Effector CD8-positive, alpha-beta T cell (primary cell): ENCODE results near the gene LRIT2.

Experiments
- DNase-seq: peaks from one replicate; lab custom pipeline; 2025; lab: John Stamatoyannopoulos, UW

The LRIT2 gene

DNA sequence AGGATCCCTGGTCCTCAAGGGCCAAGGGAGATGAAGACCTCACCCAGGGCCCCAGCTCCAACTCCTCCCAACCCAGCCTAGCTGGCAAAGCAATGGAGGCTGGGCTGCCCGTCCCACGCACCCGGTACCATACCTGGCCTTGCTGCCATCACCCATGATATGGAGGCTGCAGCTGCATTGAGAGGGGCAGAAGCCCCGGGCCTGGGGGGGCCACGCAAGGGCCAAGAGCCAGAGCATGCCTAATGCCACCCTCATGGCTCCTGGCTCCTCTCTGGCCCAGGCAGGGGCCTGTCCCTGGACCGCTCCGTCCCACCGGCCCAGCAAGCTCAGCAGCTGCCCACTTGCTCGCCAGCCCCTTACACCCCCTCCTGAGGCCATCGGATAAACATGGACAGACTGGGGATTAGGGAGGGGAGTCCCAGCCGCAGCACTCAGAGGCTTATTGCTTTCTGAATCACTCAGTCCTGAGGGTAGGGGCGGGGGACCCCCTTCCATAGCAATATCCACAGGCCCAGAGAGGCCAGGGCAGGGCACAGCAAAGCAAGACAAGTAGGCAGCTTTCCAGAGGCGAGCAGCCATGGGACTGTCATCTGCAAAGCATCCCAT lies 15.9 kb upstream of the LRIT2 start, which contains the start of gene LRIT1:
Gene LRIT1, minus strand, starts transcription at position 362 of the 606 bp plus-strand sequence. Its CDS starts 107 bp downstream, at position 255.
- DNase-seq: no peak

DNA sequence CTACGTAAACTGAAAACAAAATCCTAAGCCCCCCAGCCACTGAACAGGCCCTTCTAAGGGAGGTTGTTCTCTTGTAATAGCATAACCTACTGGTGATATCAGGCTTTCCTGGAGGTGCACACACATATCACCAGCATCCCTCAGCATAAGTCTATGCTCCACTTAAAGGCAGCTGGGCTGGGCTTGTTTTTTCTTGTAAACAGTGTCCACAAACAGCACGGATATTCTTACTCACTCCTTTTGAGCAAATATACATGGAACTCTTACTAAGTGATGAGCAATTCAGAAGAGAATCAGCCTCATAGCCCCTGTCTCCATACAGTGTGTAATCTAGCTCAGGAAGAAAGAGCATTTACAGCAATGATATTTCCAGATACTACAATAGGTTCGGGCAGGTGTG lies 13.6 kb upstream of the LRIT2 start:
- DNase-seq: no peak

DNA sequence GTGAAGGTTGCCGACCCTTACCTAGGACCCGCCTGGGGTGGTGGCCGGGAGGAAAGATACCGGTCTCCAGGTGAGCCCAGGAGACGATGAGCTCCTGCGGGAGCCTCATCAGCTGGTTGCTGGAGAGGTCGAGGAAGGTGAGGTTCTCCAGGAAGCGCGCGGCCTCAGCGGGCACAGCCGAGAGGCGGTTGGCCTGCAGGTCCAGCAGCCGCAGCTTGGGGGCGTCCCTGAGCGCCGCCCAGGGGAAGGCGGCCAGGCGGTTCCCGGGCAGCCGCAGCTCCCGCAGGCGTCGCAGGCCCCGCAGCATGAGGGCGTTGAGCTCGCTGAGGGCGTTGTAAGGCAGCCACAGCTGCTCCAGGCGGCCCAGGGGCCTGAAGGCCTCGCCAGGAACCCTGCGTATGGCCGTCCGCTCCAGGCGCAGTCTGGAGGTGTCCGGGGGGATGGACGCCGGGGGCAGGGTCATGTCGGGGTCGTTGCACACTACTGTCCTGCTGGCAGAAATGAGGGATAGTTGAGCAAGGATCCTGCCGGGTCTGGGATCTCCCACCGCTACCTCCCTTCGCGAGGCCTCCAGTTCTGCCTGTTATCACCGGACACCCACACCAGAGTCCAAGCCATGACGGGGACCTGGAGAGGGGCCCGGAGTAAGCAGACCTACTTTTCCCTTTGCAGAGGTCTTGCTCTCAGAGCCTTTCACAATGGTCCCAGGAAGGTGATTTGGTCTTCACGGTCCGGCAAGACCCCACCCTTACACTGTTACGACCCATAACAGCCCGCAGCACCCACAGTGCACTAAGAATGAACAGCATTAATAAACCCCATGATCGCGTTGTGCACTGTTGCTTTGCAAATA lies 12.1 kb upstream of the LRIT2 start:
- DNase-seq: no peak

DNA sequence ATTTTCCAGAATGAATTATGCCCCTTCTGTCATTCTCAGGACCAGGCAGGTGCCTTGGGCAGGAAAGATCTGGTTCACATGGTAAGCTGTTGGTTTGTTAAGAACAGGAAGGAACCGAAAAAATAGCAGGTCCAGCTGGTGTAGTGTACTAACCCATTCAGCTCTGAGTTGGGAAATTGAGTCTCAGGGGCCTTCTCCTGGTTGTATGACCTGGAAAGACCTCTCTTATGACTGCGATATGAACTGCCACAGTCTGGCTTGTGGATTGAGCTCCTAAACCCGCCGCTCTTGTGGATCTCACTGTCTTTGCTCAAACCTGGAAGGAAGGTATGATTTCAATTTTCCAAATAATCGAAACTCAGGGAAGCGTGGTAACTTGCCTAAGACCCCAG lies 11.5 kb upstream of the LRIT2 start:
- DNase-seq: no peak

DNA sequence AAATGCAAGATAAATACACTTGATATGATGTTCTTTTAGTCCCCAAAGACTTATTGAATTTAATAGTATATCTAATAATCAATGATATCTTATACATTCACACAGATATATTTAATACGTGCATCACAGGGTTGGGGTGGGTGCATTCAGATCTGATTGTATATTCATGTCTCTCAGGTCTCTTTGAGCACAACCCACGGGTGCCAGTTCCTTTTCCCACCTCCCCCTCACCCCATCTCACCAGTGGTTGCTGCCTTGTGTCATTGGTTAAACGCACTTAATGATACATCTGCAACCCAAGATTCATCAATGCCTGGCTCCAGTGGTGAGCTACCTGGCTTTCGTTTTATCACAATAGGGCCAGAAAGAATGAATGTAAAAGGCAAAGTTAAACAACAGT lies 9.8 kb upstream of the LRIT2 start:
- no peak for DNase-seq

DNA sequence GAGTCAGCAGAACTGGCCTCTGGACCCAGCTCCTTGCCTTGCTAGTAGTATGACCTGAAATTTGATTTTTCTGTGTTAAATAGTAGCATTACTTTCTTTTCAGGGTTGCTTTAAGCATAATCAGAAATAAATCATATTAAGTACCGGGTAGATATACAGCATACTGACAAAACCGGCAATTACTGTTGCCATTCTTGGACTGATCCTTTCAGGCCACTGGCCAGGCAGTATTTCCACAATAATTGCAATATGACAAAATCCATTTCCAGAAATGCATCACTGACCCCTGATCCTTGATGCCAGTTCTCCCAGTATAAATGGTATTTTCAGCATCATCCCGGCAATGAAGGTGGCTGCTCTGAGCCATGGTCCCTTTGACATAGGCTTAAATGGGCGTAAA lies 9.1 kb upstream of the LRIT2 start:
- DNase-seq: no peak

DNA sequence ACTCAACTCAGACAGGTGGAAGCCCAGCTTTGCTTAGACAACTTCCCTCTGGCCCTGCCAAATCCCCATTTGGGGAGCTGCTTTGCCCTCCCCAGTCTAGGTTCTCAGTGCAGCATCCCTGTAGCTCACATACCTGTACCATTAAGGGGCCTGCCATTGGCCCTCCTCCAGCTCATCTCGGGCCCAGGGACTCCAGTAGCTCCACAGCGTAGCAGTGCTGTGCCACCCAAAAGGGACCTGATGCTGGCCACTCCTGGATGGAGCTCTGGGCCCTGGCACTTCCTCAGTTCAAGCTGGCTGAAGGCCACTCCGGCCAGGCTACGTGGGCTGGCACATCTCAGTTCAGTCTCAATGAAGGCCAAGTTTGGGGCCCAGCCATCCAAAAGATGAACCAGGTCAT lies 8.6 kb upstream of the LRIT2 start:
- DNase-seq: no peak

DNA sequence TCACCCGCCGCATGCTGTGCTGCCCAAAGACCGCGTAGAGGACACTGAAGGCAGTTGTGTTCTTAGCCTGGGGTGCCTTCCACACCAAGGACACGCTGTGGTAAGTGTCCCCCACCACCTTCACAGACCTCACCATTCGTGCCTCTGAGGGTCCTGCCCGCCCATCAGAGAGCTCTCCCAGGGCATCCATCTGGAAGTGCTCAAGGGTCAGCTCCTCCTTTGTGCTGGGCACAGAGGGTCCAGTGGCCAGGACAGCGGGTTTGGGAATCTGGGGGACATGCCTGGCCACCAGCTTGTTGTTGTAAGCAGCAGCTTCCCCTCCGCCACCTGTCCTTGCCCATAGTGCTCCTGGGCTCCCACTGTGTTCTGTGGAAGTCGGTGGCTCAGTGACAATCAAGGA lies 7.0 kb upstream of the LRIT2 start:
- DNase-seq: no peak

DNA sequence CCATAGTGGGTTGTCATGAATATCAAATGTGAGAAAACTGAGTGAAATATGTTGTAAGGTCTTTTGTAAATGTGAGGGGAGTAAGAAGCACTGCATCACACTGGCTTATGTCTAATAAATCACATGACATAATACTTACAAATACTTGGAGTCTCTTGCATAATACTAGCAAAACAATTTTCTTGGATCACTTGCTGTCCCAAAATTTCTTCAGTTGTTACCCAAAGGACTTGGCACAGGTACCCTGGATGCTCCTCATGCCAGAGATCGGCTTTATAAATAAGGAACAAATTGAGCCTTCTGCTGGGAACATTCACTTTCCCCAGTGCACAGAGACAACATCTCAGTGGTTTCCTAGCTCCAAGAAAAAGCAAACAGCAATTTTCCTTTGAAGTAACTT lies 5.0 kb upstream of the LRIT2 start:
- DNase-seq: no peak

DNA sequence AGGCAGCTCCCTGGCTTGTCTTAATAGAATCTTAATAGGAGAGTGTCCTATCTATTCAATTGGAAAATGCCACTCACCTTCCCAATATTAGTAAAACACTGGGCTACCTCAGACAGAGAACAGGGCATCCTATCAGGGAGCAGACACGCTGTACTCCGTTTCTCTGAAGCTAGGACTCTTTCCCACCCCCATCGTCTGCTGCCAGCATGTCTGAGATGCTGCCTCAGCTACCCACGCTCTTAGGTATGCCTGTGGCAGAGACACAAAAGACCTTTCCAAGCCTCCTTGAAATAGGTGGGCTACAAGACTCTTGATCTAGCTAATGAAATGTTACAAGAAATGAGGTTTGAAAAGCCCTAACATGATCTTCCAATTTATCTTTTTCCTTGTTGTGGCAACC lies 2.5 kb upstream of the LRIT2 start:
- no peak for DNase-seq

DNA sequence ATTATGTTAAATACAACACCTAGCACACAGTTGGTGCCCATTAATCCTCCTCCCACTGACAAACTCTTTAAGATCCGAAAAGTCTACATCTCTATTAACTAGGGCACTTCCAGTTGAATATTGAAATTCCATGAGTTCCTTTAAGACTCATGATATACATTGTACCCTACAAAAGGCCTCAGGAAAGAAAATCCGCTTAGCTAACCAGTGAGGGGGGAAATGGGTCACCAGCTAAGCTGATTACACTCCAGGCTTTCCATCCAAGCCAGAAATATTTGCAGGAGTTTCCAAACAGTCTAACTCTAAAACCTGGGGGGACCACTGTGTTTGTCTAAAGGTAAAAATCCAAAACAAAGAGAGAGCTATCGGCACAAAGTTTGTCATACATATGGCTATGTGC lies 1.3 kb upstream of the LRIT2 start:
- DNase-seq: no peak

DNA sequence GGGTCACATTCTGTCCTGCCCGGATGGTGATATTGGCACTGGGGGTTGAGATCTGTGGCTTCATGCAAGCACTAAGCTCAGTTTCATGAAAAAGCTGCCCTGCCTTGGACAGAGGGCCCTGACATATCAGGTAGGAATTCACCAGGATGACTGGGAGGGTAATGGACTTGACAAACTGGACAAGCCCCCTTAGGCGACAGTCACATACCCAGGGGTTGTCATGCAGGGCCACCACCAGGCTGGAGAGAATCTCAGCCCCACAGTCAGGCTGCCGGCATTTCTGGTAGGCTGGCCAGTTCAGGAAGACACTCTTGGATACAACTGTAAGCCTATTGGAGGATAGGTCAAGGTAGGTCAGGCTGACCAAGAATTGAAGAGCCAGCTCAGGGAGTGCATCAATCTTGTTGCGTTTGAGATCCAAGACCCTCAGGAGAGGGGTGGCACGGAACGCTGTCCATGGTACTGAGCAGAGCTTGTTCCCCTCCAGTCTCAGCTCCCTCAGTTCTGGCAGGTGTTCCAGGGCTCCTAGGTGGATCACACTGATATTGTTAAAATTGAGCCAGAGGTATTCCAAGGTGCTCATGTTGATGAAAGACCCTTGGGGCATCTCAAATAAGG lies 824 bp downstream of the LRIT2 start:
- DNase-seq: no peak

DNA sequence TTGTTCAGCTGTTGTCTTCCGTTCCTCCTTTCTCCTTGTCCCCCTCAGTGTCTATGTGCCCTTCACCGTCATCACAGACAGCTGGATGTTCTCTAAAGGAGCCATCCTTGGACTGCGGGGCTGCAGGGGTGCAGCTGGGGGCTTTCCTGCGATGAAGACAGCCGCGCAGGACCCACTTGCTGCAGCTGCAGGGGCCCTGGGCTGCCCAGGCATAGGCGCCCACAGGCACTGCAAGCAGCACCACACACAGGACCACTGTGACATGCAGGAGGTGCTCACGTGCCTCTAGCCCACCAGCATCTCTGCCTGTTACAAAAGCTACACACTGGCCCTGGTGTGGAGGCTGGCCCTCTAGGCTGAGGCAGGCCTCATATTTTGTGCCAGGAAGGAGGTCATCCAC lies 3.4 kb downstream of the LRIT2 start:
- no peak for DNase-seq

DNA sequence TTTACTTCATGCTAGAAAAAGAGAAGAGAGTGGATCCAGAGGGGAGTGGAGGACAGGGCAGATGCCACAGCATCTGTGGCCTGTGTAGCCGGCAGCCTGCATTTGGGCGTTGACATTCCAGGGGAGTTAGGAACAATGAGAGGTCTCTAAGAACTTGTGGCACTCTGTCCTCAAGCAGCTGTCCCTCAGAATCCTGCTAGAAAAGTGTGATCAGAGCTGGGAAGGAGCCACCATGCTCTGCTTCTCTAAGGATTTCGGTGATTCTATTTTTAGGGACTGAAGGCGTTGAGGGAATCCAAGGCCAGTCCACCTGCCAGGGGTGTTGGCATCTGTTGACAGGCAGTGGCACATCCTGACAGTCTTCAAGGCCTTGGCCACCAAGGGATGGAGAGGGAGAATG lies 7.6 kb downstream of the LRIT2 start:
- DNase-seq: no peak

DNA sequence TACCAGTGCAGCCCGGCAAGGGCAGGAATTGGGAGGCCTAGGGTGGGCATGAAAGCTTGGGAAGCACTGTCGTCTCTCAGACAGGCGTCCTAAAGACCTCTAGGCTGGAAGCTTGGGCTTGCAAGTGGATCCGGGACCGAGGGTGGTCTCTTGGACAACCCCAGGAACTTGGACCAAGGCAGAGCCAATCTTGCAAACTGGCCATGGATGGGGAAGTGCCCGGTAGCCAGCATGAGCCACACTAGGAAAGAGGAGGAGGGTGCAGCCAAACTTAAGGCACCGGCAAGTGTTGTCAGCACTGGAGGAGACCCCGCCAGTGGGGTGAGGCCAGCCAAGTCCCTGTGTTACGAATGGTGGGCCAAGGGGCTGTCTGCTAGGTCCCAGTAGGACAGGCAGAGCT lies 8.5 kb downstream of the LRIT2 start:
- no peak for DNase-seq

DNA sequence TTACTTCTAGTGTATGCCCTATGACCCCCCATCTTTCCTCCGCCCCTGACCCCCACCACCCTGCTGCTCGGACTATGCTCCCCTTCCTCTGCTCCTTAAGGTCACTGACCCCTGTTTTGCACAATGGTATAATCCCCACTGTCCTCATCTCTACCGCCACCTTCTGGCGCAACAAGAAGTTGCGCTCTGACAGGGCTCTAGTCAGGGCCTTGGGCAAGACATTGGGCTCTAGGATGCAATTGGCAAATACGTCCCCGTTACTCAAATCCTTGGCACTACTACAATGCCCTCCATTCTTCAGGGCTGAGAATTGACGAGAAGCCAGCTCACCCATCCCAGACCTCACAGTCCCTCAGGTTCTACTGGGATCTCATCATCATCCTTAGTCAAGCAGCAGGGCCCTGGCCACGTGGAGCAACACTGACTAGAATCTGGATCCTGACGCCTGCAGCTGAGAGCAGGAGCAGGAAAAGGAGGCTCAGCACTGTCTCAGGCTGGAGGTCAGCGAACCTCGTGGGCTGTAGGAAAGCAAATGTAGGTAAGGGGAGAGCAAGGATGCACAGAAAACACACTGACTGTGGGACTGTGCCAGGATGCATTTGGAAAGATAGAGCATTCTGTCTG lies 10.6 kb downstream of the LRIT2 start:
- peak; percentile 10 for DNase-seq

DNA sequence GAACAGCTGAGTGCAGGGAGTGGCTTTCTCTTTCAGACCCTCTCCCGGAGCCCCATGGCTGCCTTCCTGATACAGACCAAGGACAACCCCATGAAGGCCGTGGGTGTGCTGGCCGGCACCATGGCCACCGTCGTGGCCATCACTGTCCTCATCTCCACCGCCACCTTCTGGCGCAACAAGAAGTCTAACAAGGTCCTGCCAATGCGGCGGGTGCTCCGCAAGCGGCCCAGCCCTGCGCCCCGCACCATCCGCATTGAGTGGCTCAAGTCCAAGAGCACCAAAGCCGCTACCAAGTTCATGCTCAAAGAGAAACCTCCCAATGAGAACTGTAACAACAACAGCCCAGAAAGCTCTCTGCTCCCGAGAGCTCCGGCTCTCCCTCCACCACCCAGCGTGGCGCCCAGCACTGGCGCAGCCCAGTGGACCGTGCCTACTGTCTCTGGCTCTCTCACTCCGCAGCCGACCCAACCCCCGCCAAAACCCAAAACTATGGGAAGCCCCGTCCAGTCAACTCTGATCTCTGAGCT lies 11.2 kb downstream of the LRIT2 start:
- DNase-seq: no peak

DNA sequence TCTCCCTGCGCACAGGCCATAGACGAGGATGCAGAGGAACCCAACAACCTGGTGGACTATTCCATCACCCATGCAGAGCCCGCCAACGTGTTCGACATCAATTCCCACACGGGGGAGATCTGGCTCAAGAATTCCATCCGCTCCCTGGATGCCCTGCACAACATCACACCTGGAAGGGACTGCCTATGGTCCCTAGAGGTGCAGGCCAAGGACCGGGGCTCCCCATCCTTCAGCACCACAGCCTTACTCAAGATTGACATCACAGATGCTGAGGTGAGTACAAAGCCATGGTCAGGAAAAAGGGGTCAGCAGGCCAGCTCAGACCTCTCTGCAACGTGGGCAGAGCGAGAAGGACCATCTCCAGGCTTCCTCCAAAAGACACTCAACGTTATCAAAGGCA lies 12.3 kb downstream of the LRIT2 start:
- no peak for DNase-seq

DNA sequence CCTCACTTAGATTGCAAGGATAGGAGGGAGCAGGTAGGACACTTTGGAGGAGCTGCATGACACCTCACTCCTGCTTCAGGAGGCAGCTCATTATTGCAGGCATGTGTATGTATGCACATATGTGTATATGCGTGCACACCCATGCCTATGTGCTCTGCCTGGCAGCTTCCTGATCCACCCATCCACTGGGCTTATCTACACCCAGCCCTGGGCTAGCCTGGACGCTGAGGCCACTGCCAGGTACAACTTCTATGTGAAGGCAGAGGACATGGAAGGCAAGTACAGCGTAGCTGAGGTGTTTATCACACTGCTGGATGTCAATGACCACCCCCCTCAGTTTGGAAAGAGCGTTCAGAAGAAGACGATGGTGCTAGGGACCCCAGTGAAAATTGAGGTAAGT lies 13.3 kb downstream of the LRIT2 start:
- DNase-seq: no peak

DNA sequence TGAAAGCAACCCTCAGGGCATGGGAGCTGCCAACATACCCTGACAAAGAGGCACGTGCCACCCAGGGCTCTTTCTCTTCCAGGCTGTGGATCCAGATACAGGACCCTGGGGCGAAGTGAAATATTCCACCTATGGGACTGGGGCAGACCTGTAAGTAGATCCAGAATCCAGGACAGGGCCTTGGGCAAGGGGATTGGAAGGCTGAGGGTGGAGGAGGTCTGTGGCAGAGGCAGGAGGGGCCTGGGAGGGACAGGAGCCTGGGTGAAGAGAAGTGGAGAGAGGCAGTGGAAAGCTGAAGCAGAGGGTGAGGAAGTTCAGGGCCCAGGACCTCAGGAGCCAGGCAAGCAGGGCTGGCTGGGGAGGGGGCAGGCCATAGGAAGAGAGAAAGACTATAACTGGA lies 13.8 kb downstream of the LRIT2 start:
- DNase-seq: no peak

DNA sequence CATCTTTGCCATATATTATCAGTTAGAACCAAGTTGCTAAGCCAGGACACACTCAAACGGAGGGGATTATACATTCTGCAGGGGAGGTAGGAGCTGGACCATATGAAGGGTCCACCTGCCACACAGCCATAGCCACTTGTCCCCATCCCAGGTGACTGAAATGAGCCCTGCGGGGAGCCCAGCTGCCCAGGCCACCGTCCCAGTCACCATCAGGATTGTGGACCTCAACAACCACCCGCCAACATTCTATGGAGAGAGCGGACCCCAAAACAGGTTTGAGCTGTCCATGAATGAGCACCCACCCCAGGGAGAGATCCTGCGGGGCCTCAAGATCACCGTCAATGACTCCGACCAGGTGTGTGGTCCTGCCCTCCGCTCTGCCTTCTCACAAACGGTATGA lies 17.3 kb downstream of the LRIT2 start:
- no peak for DNase-seq

DNA sequence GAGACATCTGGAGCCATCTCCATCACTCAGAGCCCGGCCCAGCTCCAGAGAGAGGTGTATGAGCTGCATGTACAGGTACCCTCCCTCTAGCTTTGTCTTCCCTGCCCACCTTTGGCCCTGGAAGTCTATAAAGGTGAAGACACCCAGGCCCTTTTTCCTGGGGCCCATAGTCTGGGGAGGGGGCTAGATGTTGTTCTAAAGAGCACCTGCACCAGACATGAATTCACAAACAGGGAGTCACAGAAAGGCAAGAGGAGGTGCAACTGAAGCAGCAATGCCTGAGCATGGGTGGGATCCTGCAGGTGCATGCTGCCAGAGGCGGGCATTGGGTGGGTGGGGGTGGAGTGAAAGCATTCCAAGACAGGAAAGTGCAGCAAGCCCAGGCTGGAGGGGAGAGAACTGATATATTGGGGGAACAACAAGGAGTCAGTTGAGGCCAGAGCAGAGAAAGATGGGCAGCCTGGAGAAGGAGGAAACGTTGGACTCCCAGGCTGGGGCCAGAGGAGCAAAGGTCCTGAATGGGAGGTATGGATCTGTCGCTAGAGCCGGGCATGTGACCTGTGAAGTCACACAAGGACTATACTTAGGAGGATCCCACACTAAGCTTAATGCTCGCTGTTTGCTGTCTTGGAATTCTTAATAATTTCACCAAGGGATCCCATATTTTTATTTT lies 19.4 kb downstream of the LRIT2 start:
- DNase-seq: no peak
